ENCODE results near the gene KRTAP20-4.

Gene KRTAP20-4

GRCh38 chr21:30620522-30620921 is at the start of gene KRTAP20-4:
KRTAP20-4 (plus strand) TSS chr21:30620627.
- peaks cover 4% of the 10 kb centered on the region for H3K9me3 Mint-ChIP-seq
- no peaks in the 10 kb centered on the region for H3K36me3 Mint-ChIP-seq
- DNase-seq = no peak
- H3K27me3 Mint-ChIP-seq = no peaks in the 10 kb centered on the region
- H3K4me1 Mint-ChIP-seq = no peaks in the 10 kb centered on the region
- H3K4me3 Mint-ChIP-seq = no peak within 1 kb of the TSS
- CTCF ChIA-PET = no interaction called here
- no peak within 1 kb of the TSS for H3K27ac Mint-ChIP-seq

GRCh38 chr21:30577766-30578165 is 42.7 kb upstream of the KRTAP20-4 start:
- H3K4me3 Mint-ChIP-seq = no peak overlapping the region
- no peak overlapping the region for H3K27ac Mint-ChIP-seq
- no peaks in the 10 kb centered on the region for H3K4me1 Mint-ChIP-seq
- H3K9me3 Mint-ChIP-seq = no peaks in the 10 kb centered on the region
- no peaks in the 10 kb centered on the region for H3K36me3 Mint-ChIP-seq
- CTCF ChIA-PET = no interaction called here
- DNase-seq = no peak
- H3K27me3 Mint-ChIP-seq = no peaks in the 10 kb centered on the region

GRCh38 chr21:30579346-30579745 is 41.1 kb upstream of the KRTAP20-4 start:
- Mint-ChIP-seq H3K27me3 (no peaks in the 10 kb centered on the region), H3K4me3 (no peak overlapping the region), H3K9me3 (no peaks in the 10 kb centered on the region), H3K27ac (no peak overlapping the region), H3K36me3 (no peaks in the 10 kb centered on the region), H3K4me1 (no peaks in the 10 kb centered on the region)
- CTCF ChIA-PET = no interaction called here
- DNase-seq = no peak

- no peaks in the 10 kb centered on the region for H3K4me1 Mint-ChIP-seq
- H3K27me3 Mint-ChIP-seq = no peaks in the 10 kb centered on the region
- CTCF ChIA-PET = no interaction called here
- no peaks in the 10 kb centered on the region for H3K36me3 Mint-ChIP-seq
- no peak overlapping the region for H3K4me3 Mint-ChIP-seq
- H3K27ac Mint-ChIP-seq = no peak overlapping the region
- no peak for DNase-seq
- no peaks in the 10 kb centered on the region for H3K9me3 Mint-ChIP-seq
Observed at GRCh38 chr21:30580132-30580531, 40.3 kb upstream of the KRTAP20-4 start.

- no peaks in the 10 kb centered on the region for H3K36me3 Mint-ChIP-seq
- no peak overlapping the region for H3K27ac Mint-ChIP-seq
- H3K4me3 Mint-ChIP-seq = no peak overlapping the region
Observed at GRCh38 chr21:30582870-30583269, 37.6 kb upstream of the KRTAP20-4 start.

GRCh38 chr21:30590297-30590696 is 30.1 kb upstream of the KRTAP20-4 start, which contains the start of gene KRTAP22-2:
KRTAP22-2 (minus strand) TSS chr21:30590397.
- H3K27me3 Mint-ChIP-seq = no peaks in the 10 kb centered on the region
- CTCF ChIA-PET = no interaction called here
- no peak within 1 kb of the TSS for H3K27ac Mint-ChIP-seq
- no peaks in the 10 kb centered on the region for H3K36me3 Mint-ChIP-seq
- H3K4me3 Mint-ChIP-seq = no peak within 1 kb of the TSS
- no peaks in the 10 kb centered on the region for H3K9me3 Mint-ChIP-seq
- no peak for DNase-seq
- no peaks in the 10 kb centered on the region for H3K4me1 Mint-ChIP-seq

More at GRCh38 chr21:30582870-30583269, 37.6 kb upstream of the KRTAP20-4 start:
- no peaks in the 10 kb centered on the region for H3K9me3 Mint-ChIP-seq
- H3K27me3 Mint-ChIP-seq = no peaks in the 10 kb centered on the region
- no peaks in the 10 kb centered on the region for H3K4me1 Mint-ChIP-seq
- CTCF ChIA-PET = no interaction called here
- DNase-seq = no peak

- no peak for DNase-seq
- Mint-ChIP-seq H3K4me1 (no peaks in the 10 kb centered on the region), H3K9me3 (no peaks in the 10 kb centered on the region), H3K4me3 (no peak within 1 kb of the TSS), H3K36me3 (no peaks in the 10 kb centered on the region), H3K27ac (no peak within 1 kb of the TSS), H3K27me3 (no peaks in the 10 kb centered on the region)
- CTCF ChIA-PET = no interaction called here
Observed at GRCh38 chr21:30592140-30592539, 28.3 kb upstream of the KRTAP20-4 start, which contains the start of gene KRTAP6-3. KRTAP6-3 (plus strand) TSS chr21:30592440; CDS start chr21:30592446, 6 bp downstream.

- DNase-seq = no peak
- Mint-ChIP-seq H3K9me3 (peaks cover 6% of the 10 kb centered on the region), H3K36me3 (no peaks in the 10 kb centered on the region), H3K4me1 (no peaks in the 10 kb centered on the region), H3K4me3 (no peak within 1 kb of the TSS), H3K27me3 (no peaks in the 10 kb centered on the region), H3K27ac (no peak within 1 kb of the TSS)
- CTCF ChIA-PET = no interaction called here
Observed at GRCh38 chr21:30598802-30599201, 21.6 kb upstream of the KRTAP20-4 start, which contains the start of gene KRTAP6-2. KRTAP6-2 (minus strand) TSS chr21:30598902; CDS start chr21:30598874, 28 bp downstream.

GRCh38 chr21:30600787-30601186 is 19.6 kb upstream of the KRTAP20-4 start, which contains the start of gene KRTAP22-1:
KRTAP22-1 (plus strand) TSS chr21:30601087.
- H3K27me3 Mint-ChIP-seq = no peaks in the 10 kb centered on the region
- no peak within 1 kb of the TSS for H3K27ac Mint-ChIP-seq
- no peaks in the 10 kb centered on the region for H3K4me1 Mint-ChIP-seq
- CTCF ChIA-PET = no interaction called here
- H3K4me3 Mint-ChIP-seq = no peak within 1 kb of the TSS
- no peaks in the 10 kb centered on the region for H3K36me3 Mint-ChIP-seq
- no peak for DNase-seq
- H3K9me3 Mint-ChIP-seq = peaks cover 6% of the 10 kb centered on the region

- no peaks in the 10 kb centered on the region for H3K4me1 Mint-ChIP-seq
- H3K9me3 Mint-ChIP-seq = peaks cover 9% of the 10 kb centered on the region
- H3K27me3 Mint-ChIP-seq = no peaks in the 10 kb centered on the region
- CTCF ChIA-PET = no interaction called here
- H3K27ac Mint-ChIP-seq = no peak overlapping the region
- no peak for DNase-seq
- no peak overlapping the region for H3K4me3 Mint-ChIP-seq
- no peaks in the 10 kb centered on the region for H3K36me3 Mint-ChIP-seq
Observed at GRCh38 chr21:30605968-30606367, 14.5 kb upstream of the KRTAP20-4 start.

GRCh38 chr21:30612132-30612531 is 8.3 kb upstream of the KRTAP20-4 start:
- Mint-ChIP-seq H3K36me3 (no peaks in the 10 kb centered on the region), H3K4me3 (no peak overlapping the region), H3K27me3 (no peaks in the 10 kb centered on the region), H3K9me3 (peaks cover 3% of the 10 kb centered on the region), H3K4me1 (no peaks in the 10 kb centered on the region), H3K27ac (no peak overlapping the region)
- DNase-seq = no peak
- CTCF ChIA-PET = no interaction called here

GRCh38 chr21:30613836-30614235 is 6.6 kb upstream of the KRTAP20-4 start, which contains the start of gene KRTAP6-1:
KRTAP6-1 (minus strand) TSS chr21:30613930; CDS start chr21:30613904, 26 bp downstream.
- Mint-ChIP-seq H3K36me3 (no peaks in the 10 kb centered on the region), H3K4me1 (no peaks in the 10 kb centered on the region), H3K27me3 (no peaks in the 10 kb centered on the region), H3K9me3 (peaks cover 2% of the 10 kb centered on the region), H3K4me3 (no peak within 1 kb of the TSS), H3K27ac (no peak within 1 kb of the TSS)
- DNase-seq = no peak
- CTCF ChIA-PET = no interaction called here

GRCh38 chr21:30615199-30615598 is 5.2 kb upstream of the KRTAP20-4 start:
- no peak for DNase-seq
- H3K9me3 Mint-ChIP-seq = peaks cover 2% of the 10 kb centered on the region
- no peak overlapping the region for H3K4me3 Mint-ChIP-seq
- H3K27me3 Mint-ChIP-seq = no peaks in the 10 kb centered on the region
- no peaks in the 10 kb centered on the region for H3K36me3 Mint-ChIP-seq
- no peak overlapping the region for H3K27ac Mint-ChIP-seq
- CTCF ChIA-PET = no interaction called here
- H3K4me1 Mint-ChIP-seq = no peaks in the 10 kb centered on the region

- no peak within 1 kb of the TSS for H3K27ac Mint-ChIP-seq
- no peaks in the 10 kb centered on the region for H3K9me3 Mint-ChIP-seq
- no peaks in the 10 kb centered on the region for H3K36me3 Mint-ChIP-seq
- H3K4me3 Mint-ChIP-seq = no peak within 1 kb of the TSS
- CTCF ChIA-PET = no interaction called here
- no peaks in the 10 kb centered on the region for H3K4me1 Mint-ChIP-seq
- DNase-seq = no peak
- H3K27me3 Mint-ChIP-seq = no peaks in the 10 kb centered on the region
Observed at GRCh38 chr21:30616125-30616524, 4.3 kb upstream of the KRTAP20-4 start, which contains the start of gene KRTAP20-1. KRTAP20-1 (plus strand) TSS chr21:30616425; CDS start chr21:30616455, 30 bp downstream.

GRCh38 chr21:30620080-30620479 is 347 bp upstream of the KRTAP20-4 start:
- H3K4me1 Mint-ChIP-seq = no peaks in the 10 kb centered on the region
- H3K9me3 Mint-ChIP-seq = peaks cover 4% of the 10 kb centered on the region
- H3K4me3 Mint-ChIP-seq = no peak overlapping the region
- H3K36me3 Mint-ChIP-seq = no peaks in the 10 kb centered on the region
- H3K27ac Mint-ChIP-seq = no peak overlapping the region
- no peaks in the 10 kb centered on the region for H3K27me3 Mint-ChIP-seq
- CTCF ChIA-PET = no interaction called here
- no peak for DNase-seq

Data from activated naive CD4-positive, alpha-beta T cell treated with anti-CD3 and anti-CD28 coated beads, Interleukin-2, amount 10 ng/mL, durations not matched to agents 7 days and 5 days (primary cell).